K562 (cell line): ENCODE data around the gene VPS33A. TPM values are rescaled to one million over a fixed set of nuclear protein-coding genes. Genes with fewer than 3 reads are reported as not detected.

Source experiments
- ATAC-seq: fragments of 200-7000 bp; cut with Tn5 transposase; 3 replicates; pipeline ENCODE4 v1.9.1; 2020; ENCODE audit warnings: moderate library complexity
- BruUV-seq: library from RNA; stranded (reverse); fragments of 400-500 nt; replicated peaks from 2 replicates; lab custom pipeline; 2021; lab: Mats Ljungman, UMichigan
- CTCF ChIA-PET: fragments of 300-600 bp; formaldehyde crosslinking; extraction: SDS; loops from one replicate; lab custom pipeline; 2021; ENCODE audit warnings: low intra/inter-chr PET ratio; lab: Yijun Ruan, JAX
- POLR2A ChIA-PET: fragments of 300-600, 350-650 bp; sonication (Branson Sonifier 250); formaldehyde crosslinking; extraction: SDS; loops from one replicate; lab custom pipeline; 2021; ENCODE audit warnings: antibody characterized with exemption, inconsistent platforms; lab: Yijun Ruan, JAX
- DNase-seq, 4 experiments: peaks; one replicate each; pipeline versions ENCODE4 v3.0.0 to v3.0.0-alpha.2; 2011 to 2018; ENCODE audit warnings: low spot score in 3 of 4, mixed read lengths in 3 of 4; ENCODE audit errors: extremely low read depth in 1 of 4
- FAIRE-seq: peaks from 2 replicates; lab custom pipeline; 2011; peaks lifted over from hg19 to GRCh38; lab: Jason Lieb, UNC
- H2AFZ ChIP-seq: 2 replicates; pipeline ENCODE4 v1.6.0; 2011; ENCODE audit warnings: low read depth, low read length, control low read depth, inconsistent platforms
- H3K27ac ChIP-seq: fragments of 200-600 bp; 3 replicates; pipeline ENCODE4 v1.8.0; 2011; ENCODE audit warnings: low read depth, mild to moderate bottlenecking, control low read depth, inconsistent platforms, low read length, moderate library complexity, mixed read lengths; ENCODE audit errors: extremely low read depth
- H3K27me3 ChIP-seq, 2 experiments: fragments of 300-600 bp in 1 of 2; 2 replicates in 1 of 2; 3 replicates in 1 of 2; pipeline versions ENCODE4 v1.6.0 to v1.8.0; 2011; ENCODE audit warnings: inconsistent platforms in 2 of 2, low read length in 2 of 2, mild to moderate bottlenecking in 1 of 2, mixed read lengths in 1 of 2, moderate library complexity in 1 of 2; ENCODE audit not compliant: control insufficient read depth in 2 of 2, insufficient read depth in 2 of 2
- H3K36me3 ChIP-seq: fragments of 300-600 bp; 3 replicates; pipeline ENCODE4 v1.8.0; 2011; ENCODE audit warnings: mild to moderate bottlenecking, low read length, inconsistent platforms; ENCODE audit not compliant: control insufficient read depth, insufficient read depth
- H3K4me1 ChIP-seq, 2 experiments: fragments of 200-600 bp in 1 of 2; replicated peaks in 1 of 2; 2 replicates in 1 of 2; 3 replicates in 1 of 2; pipeline versions ENCODE4 v1.5.1 to v1.8.0; 2011; ENCODE audit warnings: inconsistent platforms in 2 of 2, low read length in 2 of 2, mild to moderate bottlenecking in 1 of 2, mixed read lengths in 1 of 2, moderate library complexity in 1 of 2; ENCODE audit not compliant: control insufficient read depth in 2 of 2, insufficient read depth in 2 of 2
- H3K4me2 ChIP-seq: 2 replicates; pipeline ENCODE4 v1.6.1; 2011; ENCODE audit warnings: low read length, control low read depth, inconsistent platforms, mixed read lengths; ENCODE audit not compliant: insufficient read depth
- H3K4me3 ChIP-seq: fragments of 200-600 bp; sonication (generic), shearing (Covaris generic); 2 replicates; pipeline ENCODE4 v1.5.1; 2016; ENCODE audit warnings: control low read depth, inconsistent platforms
- H3K79me2 ChIP-seq: fragments of 200-600 bp; 3 replicates; pipeline ENCODE4 v1.8.0; 2011; ENCODE audit warnings: low read length, inconsistent platforms; ENCODE audit not compliant: control insufficient read depth, insufficient read depth
- H3K9ac ChIP-seq, 2 experiments: 2 replicates each; pipeline versions ENCODE4 v1.6.0 to v1.6.1; 2011; ENCODE audit warnings: low read depth in 2 of 2, low read length in 2 of 2, control low read depth in 1 of 2, inconsistent platforms in 1 of 2, mild to moderate bottlenecking in 1 of 2, mixed read lengths in 1 of 2; ENCODE audit not compliant: insufficient read depth in 1 of 2
- H3K9me1 ChIP-seq: one replicate; pipeline ENCODE4 v1.6.0; 2011; ENCODE audit warnings: inconsistent platforms, mild to moderate bottlenecking, low read length, moderate library complexity; ENCODE audit not compliant: control insufficient read depth, insufficient read depth
- H3K9me3 ChIP-seq: replicated peaks from 2 replicates; pipeline ENCODE4 v1.5.1; 2011; ENCODE audit warnings: low read depth, low read length, inconsistent platforms; ENCODE audit not compliant: control insufficient read depth, insufficient read depth
- H4K20me1 ChIP-seq: replicated peaks from 2 replicates; pipeline ENCODE4 v1.6.1; 2011; ENCODE audit warnings: low read length, inconsistent platforms, mixed read lengths; ENCODE audit not compliant: control insufficient read depth, insufficient read depth
- ARHGAP35 ChIP-seq: fragments of 450-650 bp; IDR thresholded peaks from 2 replicates; pipeline ENCODE4 v1.6.1; 2018; ENCODE audit not compliant: partially characterized antibody
- RFX7 ChIP-seq: fragments of 250-450 bp; sonication (Bioruptor Pico); IDR thresholded peaks from 2 replicates; pipeline ENCODE4 v1.5.1; 2021; ENCODE audit warnings: mild to moderate bottlenecking
- TAF1 ChIP-seq: IDR thresholded peaks from 2 replicates; pipeline ENCODE4 v1.6.1; 2011; ENCODE audit warnings: mild to moderate bottlenecking, low read length, moderate library complexity; ENCODE audit not compliant: insufficient read depth, control insufficient read depth, severe bottlenecking; ENCODE audit errors: extremely low read depth
- ZNF12 ChIP-seq: sonication (generic); formaldehyde crosslinking; IDR thresholded peaks from 2 replicates; pipeline ENCODE4 v1.4.0; 2020; ENCODE audit warnings: mild to moderate bottlenecking, missing genetic modification reagents
- ZNF696 ChIP-seq: fragments of 250-450 bp; sonication (Bioruptor Pico); conservative IDR thresholded peaks from 2 replicates; pipeline ENCODE4 v1.4.0; 2020; ENCODE audit warnings: mild to moderate bottlenecking, moderate library complexity
- WGBS: fragments of 100-300 bp; shearing (Covaris generic); methylation state at CpG from one replicate; pipeline ENCODE4 v1.1.6; 2016; ENCODE audit warnings: low coverage, mixed read lengths; ENCODE audit not compliant: insufficient coverage; ENCODE audit errors: missing lambda C conversion rate; 5-methylcytosine and 5-hydroxymethylcytosine counted together
- in situ Hi-C: fragments of 300-500 bp; cut with MboI; formaldehyde crosslinking; loops from 4 replicates; pipeline ENCODE4 v1.15.0; 2018; ENCODE audit warnings: inconsistent platforms, mixed read lengths
- intact Hi-C: fragments of 100-400 bp; cut with micrococcal nuclease; formaldehyde crosslinking; loops from 2 replicates; pipeline ENCODE4 v1.14.2; 2022
- polyA plus RNA-seq, 8 experiments: library from polyadenylated mRNA; depleted of rRNA in 4 of 8; stranded (reverse) in 5 of 8; unstranded in 3 of 8; fragments of >200 nt; fragmentation: Nextera tagmentation in 2 of 8; fragmentation: Illumina TruSeq in 1 of 8; extraction: Ambion mirVana in 2 of 8; extraction: Trizol in 1 of 8; gene quantifications; 2 replicates each; pipeline versions ENCODE4 v1.2.1 to v1.2.3, GENCODE V29; 2011 to 2014; ENCODE audit warnings: inconsistent platforms in 1 of 8, missing spikeins in 1 of 8
- total RNA-seq, 7 experiments: library from RNA; depleted of rRNA in 6 of 7; stranded (reverse); fragments of >200 nt in 6 of 7; fragmentation: Illumina TruSeq in 2 of 7; extraction: Trizol in 2 of 7; gene quantifications; 2 replicates each; pipeline versions ENCODE4 v1.2.1 to v1.2.3, GENCODE V29; 2011 to 2021; ENCODE audit warnings: low replicate concordance in 1 of 7
- TF ChIP-seq, protein P1 (sequence below), 2 experiments: fragments of 450-650 bp in 1 of 2; sonication (generic) in 1 of 2; formaldehyde crosslinking in 1 of 2; IDR thresholded peaks in 1 of 2; conservative IDR thresholded peaks in 1 of 2; 2 replicates each; pipeline versions ENCODE4 v1.6.1 to v1.8.1; 2016 to 2023; ENCODE audit warnings: mild to moderate bottlenecking in 2 of 2, moderate library complexity in 2 of 2, inconsistent platforms in 1 of 2, missing genetic modification reagents in 1 of 2

VPS33A gene
- total and polyA plus RNA-seq, 9 of the 15 experiments (the other 6 are each of a cell fraction or from before 2014, with no cell fraction given), result 10.6 to 34.3 (median 25.3) TPM

- 96% methylated on average over 6 of the region's 8 CpGs for WGBS
- Histone ChIP-seq H3K36me3 (peaks cover 32% of the 10 kb centered on the region), H3K9me3 (no peaks in the 10 kb centered on the region), H3K9ac (0 out of 4 replicates have a peak overlapping the region, but pooled peaks of 1 of the 2 experiments have one; percentile 65), H3K79me2 (no peaks in the 10 kb centered on the region), H3K27me3 (no peaks in the 10 kb centered on the region), H4K20me1 (no peaks in the 10 kb centered on the region), H3K4me3 (no peak overlapping the region), H3K4me1 (peaks cover 16 to 19% of the 10 kb centered on the region in 2 experiments), H3K4me2 (no peak overlapping the region), H2AFZ (no peak overlapping the region), H3K9me1 (peaks cover 4% of the 10 kb centered on the region), H3K27ac (no peak overlapping the region)
- BruUV-seq, result no TSS peak
- no peak for ATAC-seq
- TF ChIP-seq ARHGAP35 (no peak), ZNF12 (CRISPR knock-in tag) (no peak), RFX7 (CRISPR knock-in tag) (no peak), TAF1 (no peak), ZNF696 (CRISPR knock-in tag) (no peak)
- TF ChIP-seq, protein P1, sequence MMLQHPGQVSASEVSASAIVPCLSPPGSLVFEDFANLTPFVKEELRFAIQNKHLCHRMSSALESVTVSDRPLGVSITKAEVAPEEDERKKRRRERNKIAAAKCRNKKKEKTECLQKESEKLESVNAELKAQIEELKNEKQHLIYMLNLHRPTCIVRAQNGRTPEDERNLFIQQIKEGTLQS (IDR thresholded peaks at IDR 0.05), result no peak
- TF ChIP-seq, protein P1 (CRISPR knock-in tag; conservative IDR thresholded peaks at IDR 0.05), result no peak
- in situ Hi-C loops (no loop called here), intact Hi-C loops (no loop called here)
- POLR2A ChIA-PET, result no interaction called here
- no peak for DNase-seq
- CTCF ChIA-PET, result no interaction called here
- no peak for FAIRE-seq
Observed at GRCh38 chr12:122275459-122275858, 9.2 kb upstream of the VPS33A start.
